Measurements from ENCODE around the gene AAK1. TPM values are rescaled to one million over a fixed set of nuclear protein-coding genes. Genes with fewer than 3 reads are reported as not detected.

AAK1 gene
- total and polyA plus RNA-seq, 2 of the 13 experiments (the other 11 are each of a cell fraction or from before 2014, with no cell fraction given), result 9.8 to 10.3 TPM

GRCh38 chr2:69459936-69460335 lies 183.6 kb downstream of the AAK1 start:
- DNase-seq (ENCODE audit: low spot score), result no peak
- no peaks in the 10 kb centered on the region for H3K27me3 ChIP-seq (ENCODE audit: control insufficient read depth in 1 of 2, insufficient read depth in 2 of 2, low read length in 2 of 2)
- WGBS (ENCODE audit: low lambda C conversion rate), result 76% methylated on average over 4 of the region's 4 CpGs
- H3K27ac ChIP-seq (ENCODE audit: extremely low read length, insufficient read depth, low read length), result no peak overlapping the region
- in situ Hi-C loops (cut with HindIII; ENCODE audit: extremely low pct_ligation_motif_present, low pct_unique_long_range_greater_than_20kb), result no loop called here
- no peak for ATAC-seq
- no peaks in the 10 kb centered on the region for H4K20me1 ChIP-seq (ENCODE audit: insufficient read depth, low read length)
- no peaks in the 10 kb centered on the region for H3K79me2 ChIP-seq (ENCODE audit: insufficient read depth, low read length)
- H3K4me2 ChIP-seq (ENCODE audit: low read depth, low read length), result no peak overlapping the region
- intact Hi-C loops (cut with micrococcal nuclease; ENCODE audit: unreplicated experiment), result no loop called here
- TF ChIP-seq, protein P1, sequence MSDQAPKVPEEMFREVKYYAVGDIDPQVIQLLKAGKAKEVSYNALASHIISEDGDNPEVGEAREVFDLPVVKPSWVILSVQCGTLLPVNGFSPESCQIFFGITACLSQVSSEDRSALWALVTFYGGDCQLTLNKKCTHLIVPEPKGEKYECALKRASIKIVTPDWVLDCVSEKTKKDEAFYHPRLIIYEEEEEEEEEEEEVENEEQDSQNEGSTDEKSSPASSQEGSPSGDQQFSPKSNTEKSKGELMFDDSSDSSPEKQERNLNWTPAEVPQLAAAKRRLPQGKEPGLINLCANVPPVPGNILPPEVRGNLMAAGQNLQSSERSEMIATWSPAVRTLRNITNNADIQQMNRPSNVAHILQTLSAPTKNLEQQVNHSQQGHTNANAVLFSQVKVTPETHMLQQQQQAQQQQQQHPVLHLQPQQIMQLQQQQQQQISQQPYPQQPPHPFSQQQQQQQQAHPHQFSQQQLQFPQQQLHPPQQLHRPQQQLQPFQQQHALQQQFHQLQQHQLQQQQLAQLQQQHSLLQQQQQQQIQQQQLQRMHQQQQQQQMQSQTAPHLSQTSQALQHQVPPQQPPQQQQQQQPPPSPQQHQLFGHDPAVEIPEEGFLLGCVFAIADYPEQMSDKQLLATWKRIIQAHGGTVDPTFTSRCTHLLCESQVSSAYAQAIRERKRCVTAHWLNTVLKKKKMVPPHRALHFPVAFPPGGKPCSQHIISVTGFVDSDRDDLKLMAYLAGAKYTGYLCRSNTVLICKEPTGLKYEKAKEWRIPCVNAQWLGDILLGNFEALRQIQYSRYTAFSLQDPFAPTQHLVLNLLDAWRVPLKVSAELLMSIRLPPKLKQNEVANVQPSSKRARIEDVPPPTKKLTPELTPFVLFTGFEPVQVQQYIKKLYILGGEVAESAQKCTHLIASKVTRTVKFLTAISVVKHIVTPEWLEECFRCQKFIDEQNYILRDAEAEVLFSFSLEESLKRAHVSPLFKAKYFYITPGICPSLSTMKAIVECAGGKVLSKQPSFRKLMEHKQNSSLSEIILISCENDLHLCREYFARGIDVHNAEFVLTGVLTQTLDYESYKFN (CRISPR knock-in tag; conservative IDR thresholded peaks at IDR 0.05), result no peak
- TF ChIP-seq ZNF777 (CRISPR knock-in tag; IDR thresholded peaks at IDR 0.05) (no peak), SAP130 (CRISPR knock-in tag; IDR thresholded peaks at IDR 0.05; ENCODE audit: low read depth) (no peak), ZNF317 (CRISPR knock-in tag; IDR thresholded peaks at IDR 0.05) (no peak), ZNF552 (CRISPR knock-in tag; IDR thresholded peaks at IDR 0.05; ENCODE audit: borderline replicate concordance) (no peak)
- FAIRE-seq, result no peak
- no peaks in the 10 kb centered on the region for H3K9me3 ChIP-seq (ENCODE audit: low read length)
- no peak overlapping the region for H3K4me3 ChIP-seq (replicated peaks in 1 of 3; ENCODE audit: insufficient read depth in 1 of 3, low read depth in 2 of 3, low read length in 3 of 3)
- POLR2A ChIA-PET, result no interaction called here
- no TSS peak for BruUV-seq (replicated peaks)
- no peaks in the 10 kb centered on the region for H3K36me3 ChIP-seq (replicated peaks in 1 of 2; ENCODE audit: control insufficient read depth in 1 of 2, insufficient read depth in 2 of 2, low read length in 2 of 2)
- CTCF ChIA-PET (ENCODE audit: low intra/inter-chr PET ratio, low total read pairs), result no interaction called here
- H3K9ac ChIP-seq (ENCODE audit: insufficient read depth, low read depth, low read length), result no peak overlapping the region
- no peak overlapping the region for H2AFZ ChIP-seq (ENCODE audit: low read length)
- H3K4me1 ChIP-seq (ENCODE audit: insufficient read depth, low read length), result no peaks in the 10 kb centered on the region

DNA sequence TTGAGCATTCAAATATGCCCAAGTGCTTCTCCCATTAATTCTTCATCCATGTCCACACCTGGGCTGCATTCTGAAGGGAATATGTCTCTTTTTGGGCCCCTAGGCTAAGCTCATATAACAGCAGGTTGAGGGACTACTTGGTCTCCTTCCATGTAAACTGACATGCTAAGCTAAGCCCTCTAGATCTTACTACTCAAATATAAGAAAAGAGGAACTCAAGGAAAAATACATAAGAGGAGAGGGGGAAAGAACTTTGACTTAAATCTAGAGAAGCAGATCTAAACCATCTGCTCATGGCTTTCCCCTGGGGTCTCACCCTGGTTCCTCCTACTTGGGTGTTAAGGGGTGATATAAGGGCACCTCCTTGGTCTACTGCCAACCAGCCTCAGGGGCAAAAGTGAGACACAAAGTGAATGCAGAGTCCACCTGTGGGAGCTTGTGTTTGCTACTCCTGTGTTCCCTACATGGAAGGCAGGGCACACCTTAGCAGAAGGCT lies 186.5 kb downstream of the AAK1 start:
- in situ Hi-C loops (cut with HindIII; ENCODE audit: extremely low pct_ligation_motif_present, low pct_unique_long_range_greater_than_20kb) (no loop called here), intact Hi-C loops (cut with micrococcal nuclease; ENCODE audit: unreplicated experiment) (no loop called here)
- Histone ChIP-seq H3K4me2 (ENCODE audit: low read depth, low read length) (no peak overlapping the region), H3K4me1 (ENCODE audit: insufficient read depth, low read length) (0 out of 2 replicates have a peak, but pooled peaks cover 9% of the 10 kb centered on the region), H3K9ac (ENCODE audit: insufficient read depth, low read depth, low read length) (no peak overlapping the region), H4K20me1 (ENCODE audit: insufficient read depth, low read length) (no peaks in the 10 kb centered on the region), H3K4me3 (replicated peaks in 1 of 3; ENCODE audit: insufficient read depth in 1 of 3, low read depth in 2 of 3, low read length in 3 of 3) (no peak overlapping the region), H3K79me2 (ENCODE audit: insufficient read depth, low read length) (no peaks in the 10 kb centered on the region), H3K9me3 (ENCODE audit: low read length) (no peaks in the 10 kb centered on the region), H3K36me3 (replicated peaks in 1 of 2; ENCODE audit: control insufficient read depth in 1 of 2, insufficient read depth in 2 of 2, low read length in 2 of 2) (no peaks in the 10 kb centered on the region), H3K27ac (ENCODE audit: extremely low read length, insufficient read depth, low read length) (no peak overlapping the region), H3K27me3 (ENCODE audit: control insufficient read depth in 1 of 2, insufficient read depth in 2 of 2, low read length in 2 of 2) (no peaks in the 10 kb centered on the region), H2AFZ (ENCODE audit: low read length) (no peak overlapping the region)
- ChIA-PET CTCF (ENCODE audit: low intra/inter-chr PET ratio, low total read pairs) (no interaction called here), POLR2A (no interaction called here)
- FAIRE-seq (no peak), DNase-seq (ENCODE audit: low spot score) (no peak), ATAC-seq (no peak; the same call in 2 of the 3 replicates)
- no TSS peak for BruUV-seq (replicated peaks)
- TF ChIP-seq ZNF616 (CRISPR knock-in tag; IDR thresholded peaks at IDR 0.05; ENCODE audit: low read depth) (no peak), RBM22 (optimal IDR thresholded peaks at IDR 0.05; ENCODE audit: low read length) (peak; percentile 36)
